Central memory CD8-positive, alpha-beta T cell (primary cell): ENCODE measurements around the gene SCARF1.

Source experiments
- ATAC-seq: fragments of 150-1000 bp; cut with Tn5 transposase; replicated peaks from 2 replicates; pipeline ENCODE4 v1.10.0; 2022; ENCODE audit warnings: mild to moderate bottlenecking, moderate FRiP score, moderate number of reproducible peaks; ENCODE audit not compliant: poor library complexity, severe bottlenecking; ENCODE audit errors: extremely low read depth
- DNase-seq, 2 donors: peaks; one replicate each; pipeline ENCODE4 v3.0.0; 2021; ENCODE audit warnings: low spot score in 2 of 2
- H3K27ac Mint-ChIP-seq: one replicate; pipeline ENCODE4 v1.8.0; 2022; ENCODE audit warnings: low read depth, mild to moderate bottlenecking, moderate library complexity, mixed read lengths
- H3K27me3 Mint-ChIP-seq: one replicate; pipeline ENCODE4 v1.8.0; 2022; ENCODE audit warnings: mixed read lengths
- H3K36me3 Mint-ChIP-seq: one replicate; pipeline ENCODE4 v1.8.0; 2022; ENCODE audit warnings: mild to moderate bottlenecking, moderate library complexity, mixed read lengths; ENCODE audit not compliant: insufficient read depth
- H3K4me1 Mint-ChIP-seq: one replicate; pipeline ENCODE4 v1.8.0; 2022; ENCODE audit warnings: mixed read lengths
- H3K4me3 Mint-ChIP-seq: one replicate; pipeline ENCODE4 v1.8.0; 2022; ENCODE audit warnings: mild to moderate bottlenecking, moderate library complexity, mixed read lengths
- H3K9me3 Mint-ChIP-seq: one replicate; pipeline ENCODE4 v1.8.0; 2022; ENCODE audit warnings: mixed read lengths

SCARF1 gene

GRCh38 chr17:1643999-1644492 lies 1.5 kb downstream of the SCARF1 start:
- ATAC-seq = no peak
- H3K36me3 Mint-ChIP-seq = peaks cover 4% of the 10 kb centered on the region

GRCh38 chr17:1643293-1643998 lies 2.1 kb downstream of the SCARF1 start:
- DNase-seq (peak; percentile 48 to 52), ATAC-seq (peak; percentile 65)
- Mint-ChIP-seq H3K9me3 (no peaks in the 10 kb centered on the region), H3K4me1 (peaks cover 8% of the 10 kb centered on the region), H3K4me3 (peak overlapping the region; percentile 83), H3K36me3 (peaks cover 4% of the 10 kb centered on the region), H3K27ac (peak overlapping the region; percentile 72), H3K27me3 (no peaks in the 10 kb centered on the region)

More at GRCh38 chr17:1643999-1644492, 1.5 kb downstream of the SCARF1 start:
- Mint-ChIP-seq H3K9me3 (no peaks in the 10 kb centered on the region), H3K27me3 (no peaks in the 10 kb centered on the region), H3K4me3 (peak overlapping the region; percentile 83), H3K27ac (no peak overlapping the region), H3K4me1 (peaks cover 8% of the 10 kb centered on the region)
- DNase-seq = no peak

- Mint-ChIP-seq H3K4me1 (peaks cover 8% of the 10 kb centered on the region), H3K27ac (no peak overlapping the region), H3K36me3 (peaks cover 2% of the 10 kb centered on the region), H3K9me3 (no peaks in the 10 kb centered on the region), H3K27me3 (no peaks in the 10 kb centered on the region), H3K4me3 (no peak overlapping the region)
- ATAC-seq (no peak), DNase-seq (no peak)
Observed at GRCh38 chr17:1641065-1641403, 4.5 kb downstream of the SCARF1 start.

- H3K9me3 Mint-ChIP-seq = no peaks in the 10 kb centered on the region
- ATAC-seq = no peak
- DNase-seq = no peak
- H3K4me1 Mint-ChIP-seq = peaks cover 8% of the 10 kb centered on the region
- peaks cover 2% of the 10 kb centered on the region for H3K36me3 Mint-ChIP-seq
- H3K27ac Mint-ChIP-seq = no peak overlapping the region
- no peak overlapping the region for H3K4me3 Mint-ChIP-seq
- no peaks in the 10 kb centered on the region for H3K27me3 Mint-ChIP-seq
Observed at GRCh38 chr17:1640329-1641064, 5.0 kb downstream of the SCARF1 start.

- no peaks in the 10 kb centered on the region for H3K9me3 Mint-ChIP-seq
- no peak overlapping the region for H3K4me3 Mint-ChIP-seq
- DNase-seq = no peak
- no peak for ATAC-seq
- peaks cover 8% of the 10 kb centered on the region for H3K4me1 Mint-ChIP-seq
- no peak overlapping the region for H3K27ac Mint-ChIP-seq
- no peaks in the 10 kb centered on the region for H3K27me3 Mint-ChIP-seq
- peaks cover 2% of the 10 kb centered on the region for H3K36me3 Mint-ChIP-seq
Observed at GRCh38 chr17:1639549-1640180, 5.9 kb downstream of the SCARF1 start.

- Mint-ChIP-seq H3K36me3 (no peaks in the 10 kb centered on the region), H3K27me3 (no peaks in the 10 kb centered on the region), H3K4me3 (no peak overlapping the region), H3K27ac (no peak overlapping the region), H3K9me3 (no peaks in the 10 kb centered on the region), H3K4me1 (no peaks in the 10 kb centered on the region)
- DNase-seq (no peak), ATAC-seq (no peak)
Observed at GRCh38 chr17:1638624-1639300, 6.8 kb downstream of the SCARF1 start.

- Mint-ChIP-seq H3K9me3 (no peaks in the 10 kb centered on the region), H3K27me3 (no peaks in the 10 kb centered on the region), H3K27ac (no peak overlapping the region), H3K36me3 (no peaks in the 10 kb centered on the region), H3K4me3 (no peak overlapping the region), H3K4me1 (no peaks in the 10 kb centered on the region)
- ATAC-seq = no peak
- DNase-seq = no peak
Observed at GRCh38 chr17:1638171-1638590, 7.4 kb downstream of the SCARF1 start.

- no peaks in the 10 kb centered on the region for H3K36me3 Mint-ChIP-seq
- no peak overlapping the region for H3K4me3 Mint-ChIP-seq
- no peak overlapping the region for H3K27ac Mint-ChIP-seq
- ATAC-seq (no peak), DNase-seq (no peak)
- no peaks in the 10 kb centered on the region for H3K27me3 Mint-ChIP-seq
- H3K4me1 Mint-ChIP-seq = no peaks in the 10 kb centered on the region
- no peaks in the 10 kb centered on the region for H3K9me3 Mint-ChIP-seq
Observed at GRCh38 chr17:1636732-1637285, 8.7 kb downstream of the SCARF1 start.

- no peaks in the 10 kb centered on the region for H3K4me1 Mint-ChIP-seq
- no peak overlapping the region for H3K4me3 Mint-ChIP-seq
- no peaks in the 10 kb centered on the region for H3K36me3 Mint-ChIP-seq
- no peaks in the 10 kb centered on the region for H3K9me3 Mint-ChIP-seq
- DNase-seq = no peak
- no peak overlapping the region for H3K27ac Mint-ChIP-seq
- H3K27me3 Mint-ChIP-seq = no peaks in the 10 kb centered on the region
- no peak for ATAC-seq
Observed at GRCh38 chr17:1635675-1636465, 9.7 kb downstream of the SCARF1 start.

GRCh38 chr17:1634841-1635650 lies 10.5 kb downstream of the SCARF1 start:
- Mint-ChIP-seq H3K27ac (no peak overlapping the region), H3K4me1 (peaks cover 4% of the 10 kb centered on the region), H3K36me3 (peaks cover 1% of the 10 kb centered on the region), H3K9me3 (no peaks in the 10 kb centered on the region), H3K27me3 (no peaks in the 10 kb centered on the region), H3K4me3 (no peak overlapping the region)
- ATAC-seq (no peak), DNase-seq (no peak)

- Mint-ChIP-seq H3K36me3 (peaks cover 13% of the 10 kb centered on the region), H3K4me1 (peaks cover 15% of the 10 kb centered on the region), H3K9me3 (no peaks in the 10 kb centered on the region)
Observed at GRCh38 chr17:1630662-1631061, 14.9 kb downstream of the SCARF1 start.

More at GRCh38 chr17:1630662-1631061, 14.9 kb downstream of the SCARF1 start:
- Mint-ChIP-seq H3K27ac (peak overlapping the region; percentile 96), H3K4me3 (peak overlapping the region; percentile 97), H3K27me3 (no peaks in the 10 kb centered on the region)
- DNase-seq = no peak
- ATAC-seq = no peak
